Measurements from ENCODE around the gene PTPRG. TPM values are rescaled to one million over a fixed set of nuclear protein-coding genes. Genes with fewer than 3 reads are reported as not detected.

The PTPRG gene
- total RNA-seq, 1 experiment from 2014 or later, result 69.3 TPM

- no peak overlapping the region for H3K23ac ChIP-seq (ENCODE audit: insufficient read length, low read depth, low read length)
- no peak overlapping the region for H3K9ac ChIP-seq (ENCODE audit: extremely low read depth, insufficient read length, low read length)
- H3K4me1 ChIP-seq (ENCODE audit: insufficient read depth, low read length), result peaks cover 17% of the 10 kb centered on the region; the same call in 1 of the 2 replicates
- H2BK15ac ChIP-seq (ENCODE audit: low read depth, low read length), result no peak overlapping the region
- H3K27ac Mint-ChIP-seq, result no peak overlapping the region
- H3K4me2 ChIP-seq (ENCODE audit: insufficient read depth, insufficient read length, low read length), result no peak overlapping the region
- no peak overlapping the region for H3K4me3 Mint-ChIP-seq
- H2AK5ac ChIP-seq (ENCODE audit: insufficient read length, low read length), result no peak overlapping the region
- H4K8ac ChIP-seq (replicated peaks; ENCODE audit: insufficient read length, low read depth, low read length), result no peak overlapping the region
- peaks cover 3% of the 10 kb centered on the region for H3K79me1 ChIP-seq (ENCODE audit: insufficient read depth, low read depth, low read length, poor library complexity, severe bottlenecking)
- H2BK20ac ChIP-seq (ENCODE audit: low read depth, low read length, poor library complexity, severe bottlenecking), result no peak overlapping the region
- H3T11ph ChIP-seq (ENCODE audit: low read length), result no peak overlapping the region
- H3K27me3 Mint-ChIP-seq (ENCODE audit: low read depth), result no peaks in the 10 kb centered on the region; the same call in 1 of the 2 replicates
- no peak overlapping the region for H2BK5ac ChIP-seq (ENCODE audit: insufficient read length, low read length)
- H3K18ac ChIP-seq (ENCODE audit: insufficient read length, low read depth, low read length), result no peak overlapping the region
- no peak overlapping the region for H4K5ac ChIP-seq (ENCODE audit: insufficient read length, low read depth, low read length)
- peaks cover 7 to 19% (median 11%) of the 10 kb centered on the region in 3 experiments for H3K36me3 Mint-ChIP-seq (ENCODE audit: insufficient read depth in 1 of 3, low read depth in 3 of 3)
- no peak overlapping the region for H2BK12ac ChIP-seq (ENCODE audit: insufficient read length, low read depth, low read length)
- H4K91ac ChIP-seq (ENCODE audit: insufficient read length, low read depth, low read length), result no peak overlapping the region
- no peak for TF ChIP-seq CTCF (conservative IDR thresholded peaks at IDR 0.05)
- H3K56ac ChIP-seq (ENCODE audit: insufficient read length, low read depth, low read length), result no peak overlapping the region
- no peak for DNase-seq
- no peak overlapping the region for H2AFZ ChIP-seq (ENCODE audit: low read length)
- no peaks in the 10 kb centered on the region for H3K23me2 ChIP-seq (ENCODE audit: insufficient read length, low read depth, low read length, poor library complexity, severe bottlenecking)
- H3K14ac ChIP-seq (ENCODE audit: insufficient read depth, low read length), result no peak overlapping the region
- H3K4ac ChIP-seq (ENCODE audit: low read depth, low read length), result no peak overlapping the region
- H3K27ac ChIP-seq (ENCODE audit: insufficient read length, low read depth, low read length), result no peak overlapping the region
- no peaks in the 10 kb centered on the region for H4K20me1 ChIP-seq (ENCODE audit: control insufficient read depth, insufficient read depth, insufficient read length)
- H3K79me2 ChIP-seq (ENCODE audit: insufficient read depth, low read length), result peaks cover 19% of the 10 kb centered on the region; the same call in 1 of the 2 replicates
- no peaks in the 10 kb centered on the region for H3K9me3 ChIP-seq (ENCODE audit: control insufficient read depth, low read depth, low read length)
- H2BK120ac ChIP-seq (ENCODE audit: low read depth, low read length, poor library complexity, severe bottlenecking), result no peak overlapping the region
- WGBS (ENCODE audit: extremely low coverage, insufficient read length, low lambda C conversion rate), result no CpG with 5 or more reads among the region's 7 CpGs
- H3K9me3 Mint-ChIP-seq, result peaks cover 6% of the 10 kb centered on the region in 2 experiments; a peak in 3 of 5 replicates
- no peaks in the 10 kb centered on the region for H3K27me3 ChIP-seq (ENCODE audit: insufficient read depth, low read length)
- peaks cover 45 to 60% of the 10 kb centered on the region in 2 experiments for H3K4me1 Mint-ChIP-seq
These were observed 301.4 kb downstream of the PTPRG start for GRCh38 chr3:61862614-61863289.
